GM12878 (cell line): ENCODE measurements around the gene PLEKHM3. TPM values are rescaled to one million over a fixed set of nuclear protein-coding genes. Genes with fewer than 3 reads are reported as not detected.

Experiments
- ATAC-seq: fragments of 200-7000 bp; cut with Tn5 transposase; 3 replicates; pipeline ENCODE4 v1.9.1; 2020; ENCODE audit warnings: mild to moderate bottlenecking, moderate library complexity
- BruUV-seq: library from RNA; stranded (reverse); fragments of 400-500 nt; replicated peaks from 2 replicates; lab custom pipeline; 2021; lab: Mats Ljungman, UMichigan
- CTCF ChIA-PET: fragments of 300-600 bp; sonication (Branson Sonifier 250); formaldehyde crosslinking; extraction: SDS; loops from one replicate; lab custom pipeline; 2021; ENCODE audit warnings: inconsistent platforms; lab: Yijun Ruan, JAX
- POLR2A ChIA-PET: fragments of 350-600 bp; formaldehyde crosslinking; extraction: SDS; loops from one replicate; lab custom pipeline; 2021; ENCODE audit warnings: inconsistent platforms; lab: Charles Lee
- RAD21 ChIA-PET: fragments of 300-600 bp; sonication (Branson Sonifier 250); formaldehyde crosslinking; loops from one replicate; lab custom pipeline; 2023; ENCODE audit warnings: antibody characterized with exemption; ENCODE audit not compliant: unreplicated experiment; lab: Charles Lee
- SMC1A ChIA-PET: fragments of 300-600 bp; sonication (Branson Sonifier 250); formaldehyde crosslinking; loops from one replicate; lab custom pipeline; 2023; ENCODE audit not compliant: unreplicated experiment, uncharacterized antibody; lab: Charles Lee
- DNase-seq: peaks from one replicate; pipeline ENCODE4 v3.0.0-alpha.2; 2011; ENCODE audit warnings: low read depth, low spot score
- FAIRE-seq: peaks from 3 replicates; lab custom pipeline; 2011; peaks lifted over from hg19 to GRCh38; lab: Jason Lieb, UNC
- H2AFZ ChIP-seq: 2 replicates; pipeline ENCODE4 v1.6.0; 2011; ENCODE audit warnings: low read depth, low read length, control low read depth; ENCODE audit not compliant: control insufficient read depth
- H3K27ac ChIP-seq: 2 replicates; pipeline ENCODE4 v1.5.1; 2011; ENCODE audit warnings: control low read depth; ENCODE audit not compliant: control insufficient read depth, insufficient read depth
- H3K27me3 ChIP-seq, 2 experiments: replicated peaks in 1 of 2; 2 replicates each; pipeline versions ENCODE4 v1.6.0 to v1.6.1; 2011; ENCODE audit warnings: low read length in 1 of 2; ENCODE audit not compliant: control insufficient read depth in 2 of 2, insufficient read depth in 2 of 2
- H3K36me3 ChIP-seq, 2 experiments: 2 replicates each; pipeline ENCODE4 v1.5.1; 2011; ENCODE audit warnings: low read length in 1 of 2; ENCODE audit not compliant: control insufficient read depth in 2 of 2, insufficient read depth in 2 of 2
- H3K4me1 ChIP-seq: 2 replicates; pipeline ENCODE4 v1.6.1; 2011; ENCODE audit warnings: mild to moderate bottlenecking, low read length, moderate library complexity, mixed read lengths; ENCODE audit not compliant: control insufficient read depth, insufficient read depth
- H3K4me2 ChIP-seq: 2 replicates; pipeline ENCODE4 v1.6.0; 2011; ENCODE audit warnings: control low read depth; ENCODE audit not compliant: control insufficient read depth, insufficient read depth
- H3K4me3 ChIP-seq: fragments of 200-600 bp; sonication (generic); 2 replicates; pipeline ENCODE4 v1.5.1; 2016
- H3K79me2 ChIP-seq: 2 replicates; pipeline ENCODE4 v1.6.0; 2011; ENCODE audit warnings: low read length; ENCODE audit not compliant: control insufficient read depth, insufficient read depth
- H3K9ac ChIP-seq: 2 replicates; pipeline ENCODE4 v1.8.0; 2011; ENCODE audit warnings: low read length, control low read depth, mixed read lengths; ENCODE audit not compliant: control insufficient read depth, insufficient read depth
- H3K9me3 ChIP-seq: replicated peaks from 3 replicates; pipeline ENCODE4 v1.5.1; 2011; ENCODE audit warnings: mild to moderate bottlenecking, low read length; ENCODE audit not compliant: control insufficient read depth, insufficient read depth
- H4K20me1 ChIP-seq: 2 replicates; pipeline ENCODE4 v1.6.0; 2011; ENCODE audit not compliant: control insufficient read depth, insufficient read depth
- BACH1 ChIP-seq: fragments of 450-650 bp; IDR thresholded peaks from 2 replicates; pipeline ENCODE4 v1.6.1; 2017; ENCODE audit warnings: mild to moderate bottlenecking, borderline replicate concordance
- CBFB ChIP-seq: IDR thresholded peaks from 2 replicates; pipeline ENCODE4 v1.6.1; 2016; ENCODE audit warnings: antibody characterized with exemption, low read depth
- CBX5 ChIP-seq: sonication (generic); IDR thresholded peaks from 2 replicates; pipeline ENCODE4 v1.6.1; 2016; ENCODE audit warnings: low read depth, moderate library complexity, mild to moderate bottlenecking, inconsistent platforms
- CTCF ChIP-seq, 3 experiments: IDR thresholded peaks in 2 of 3; conservative IDR thresholded peaks in 1 of 3; 2 replicates each; pipeline ENCODE4 v1.5.1; 2011; ENCODE audit warnings: low read depth in 3 of 3, low read length in 3 of 3, mild to moderate bottlenecking in 3 of 3, control low read depth in 2 of 3, moderate library complexity in 2 of 3, inconsistent platforms in 1 of 3, mixed read lengths in 1 of 3; ENCODE audit not compliant: control insufficient read depth in 2 of 3, insufficient read depth in 1 of 3; ENCODE audit errors: extremely low read depth in 1 of 3
- E2F4 ChIP-seq: IDR thresholded peaks from 2 replicates; pipeline ENCODE4 v1.6.1; 2012; ENCODE audit warnings: low read depth, low read length, improper control_type of control experiment
- GATAD2B ChIP-seq: fragments of 450-650 bp; conservative IDR thresholded peaks from 2 replicates; pipeline ENCODE4 v1.6.1; 2017; ENCODE audit warnings: low read depth, mild to moderate bottlenecking, moderate library complexity
- MEF2B ChIP-seq: fragments of 450-650 bp; IDR thresholded peaks from 2 replicates; pipeline ENCODE4 v1.6.1; 2018; ENCODE audit warnings: mild to moderate bottlenecking, moderate library complexity; ENCODE audit not compliant: partially characterized antibody, poor library complexity, severe bottlenecking
- NR2F1 ChIP-seq: fragments of 450-650 bp; conservative IDR thresholded peaks from 2 replicates; pipeline ENCODE4 v1.6.1; 2017; ENCODE audit warnings: mild to moderate bottlenecking
- RCOR1 ChIP-seq: conservative IDR thresholded peaks from 2 replicates; pipeline ENCODE4 v1.6.1; 2012; ENCODE audit warnings: low read depth, low read length, improper control_type of control experiment
- REST ChIP-seq: IDR thresholded peaks from 2 replicates; pipeline ENCODE4 v1.6.1; 2012; ENCODE audit warnings: mild to moderate bottlenecking, low read depth, low read length
- TCF3 ChIP-seq: IDR thresholded peaks from 2 replicates; pipeline ENCODE4 v1.6.1; 2012; ENCODE audit warnings: low read depth, mild to moderate bottlenecking, low read length, borderline replicate concordance; ENCODE audit not compliant: insufficient read depth
- TCF7 ChIP-seq: IDR thresholded peaks from 2 replicates; pipeline ENCODE4 v1.6.1; 2014; ENCODE audit warnings: antibody characterized with exemption, borderline replicate concordance
- WRNIP1 ChIP-seq: IDR thresholded peaks from 2 replicates; pipeline ENCODE4 v1.6.1; 2011; ENCODE audit warnings: low read depth, low read length, improper control_type of control experiment, borderline replicate concordance
- ZNF207 ChIP-seq: fragments of 450-650 bp; IDR thresholded peaks from 2 replicates; pipeline ENCODE4 v1.6.1; 2014; ENCODE audit warnings: antibody characterized with exemption, mild to moderate bottlenecking, borderline replicate concordance
- WGBS: methylation state at CpG from one replicate; pipeline ENCODE4 v1.1.6; 2016; ENCODE audit warnings: low lambda C conversion rate; ENCODE audit not compliant: insufficient replicate concordance, insufficient coverage; ENCODE audit errors: missing lambda C conversion rate; 5-methylcytosine and 5-hydroxymethylcytosine counted together
- in situ Hi-C: fragments of 300-500 bp; cut with MboI; formaldehyde crosslinking; loops from 9 replicates; pipeline ENCODE4 v1.14.3; 2018; ENCODE audit warnings: mixed read lengths
- intact Hi-C: fragments of 100-400 bp; cut with micrococcal nuclease; formaldehyde crosslinking; loops from one replicate; pipeline ENCODE4 v1.14.2; 2022; ENCODE audit not compliant: unreplicated experiment
- polyA plus RNA-seq, 11 experiments: library from polyadenylated mRNA; depleted of rRNA in 4 of 11; unstranded in 6 of 11; stranded (reverse) in 5 of 11; fragments of >200 nt; fragmentation: Nextera tagmentation in 4 of 11; fragmentation: Illumina TruSeq in 1 of 11; extraction: Ambion mirVana in 4 of 11; extraction: Trizol in 1 of 11; gene quantifications; 1 replicate in 1 of 11; 2 replicates in 10 of 11; pipeline versions ENCODE4 v1.2.1 to v1.2.3, GENCODE V29; 2011 to 2016; ENCODE audit warnings: inconsistent platforms in 2 of 11, missing spikeins in 2 of 11, low read depth in 1 of 11
- total RNA-seq, 4 experiments: library from RNA; depleted of rRNA in 3 of 4; stranded (reverse); fragments of >200 nt in 3 of 4; fragmentation: Illumina TruSeq in 1 of 4; extraction: Trizol in 1 of 4; gene quantifications; 2 replicates each; pipeline versions ENCODE4 v1.2.1 to v1.2.3, GENCODE V29; 2013 to 2021

Gene PLEKHM3
- total and polyA plus RNA-seq, 10 of the 15 experiments (the other 5 are each of a cell fraction or from before 2014, with no cell fraction given): 1.4 to 5.6 (median 3.0) TPM

GRCh38 chr2:208064220-208064961 lies 39.1 kb upstream of the PLEKHM3 start (continued):
- TF ChIP-seq BACH1 (peak; percentile 57; the same call in 1 of the 2 replicates), CBX5 (no peak), MEF2B (peak; percentile 92), GATAD2B (peak; percentile 56; the same call in 1 of the 2 replicates), CBFB (no peak)

GRCh38 chr2:208062961-208063360 lies 37.6 kb upstream of the PLEKHM3 start:
- no peak for FAIRE-seq
- intact Hi-C loops: loop anchor here (5.0 kb wide), 2 partner anchors 91 to 436 kb away; partner anchors contain the start of gene METTL21A
- no peak for DNase-seq
- Histone ChIP-seq H3K4me1 (peaks cover 4% of the 10 kb centered on the region), H3K27ac (no peak overlapping the region), H4K20me1 (no peaks in the 10 kb centered on the region), H3K36me3 (no peaks in the 10 kb centered on the region), H3K4me3 (no peak overlapping the region), H2AFZ (no peak overlapping the region), H3K9ac (no peak overlapping the region), H3K9me3 (no peaks in the 10 kb centered on the region), H3K4me2 (no peak overlapping the region), H3K27me3 (no peaks in the 10 kb centered on the region), H3K79me2 (no peaks in the 10 kb centered on the region)
- CTCF ChIA-PET: interaction anchor here (0.9 to 3.8 kb wide), 8 partner anchors 9 to 437 kb away, joined by 3 to 28 read pairs (median 6); partner anchors contain the start of gene METTL21A
- SMC1A ChIA-PET: interaction anchor here (1.0 to 2.8 kb wide), 5 partner anchors 15 to 316 kb away, joined by 3 to 14 read pairs (median 5); no protein-coding TSS in a partner anchor
- WGBS: 50% methylated on average over 2 of the region's 2 CpGs
- in situ Hi-C loops: loop anchor here (10.0 kb wide), 1 partner anchor 318 kb away; no protein-coding TSS in a partner anchor
- RAD21 ChIA-PET: no interaction called here
- ATAC-seq: no peak
- POLR2A ChIA-PET: interaction anchor here (0.6 kb wide), 1 partner anchor 305 kb away, joined by 3 read pairs; no protein-coding TSS in a partner anchor
- no TSS peak for BruUV-seq
- TF ChIP-seq TCF7 (no peak), CTCF (IDR thresholded peaks at IDR 0.05 in 2 of 3, conservative IDR thresholded peaks at IDR 0.05 in 1 of 3; ENCODE audit: control insufficient read depth in 2 of 3, extremely low read depth in 1 of 3, insufficient read depth in 1 of 3, low read depth in 3 of 3, low read length in 3 of 3) (no peak), REST (no peak), CBX5 (no peak), NR2F1 (no peak), WRNIP1 (no peak), ZNF207 (no peak), TCF3 (no peak), RCOR1 (no peak), E2F4 (no peak)
